Measurements from ENCODE around the gene NGLY1. TPM values are rescaled to one million over a fixed set of nuclear protein-coding genes. Genes with fewer than 3 reads are reported as not detected.

NGLY1 gene
- total RNA-seq, 6 donors from 2014 or later: 17.8 to 58.1 (median 32.5) TPM

DNA sequence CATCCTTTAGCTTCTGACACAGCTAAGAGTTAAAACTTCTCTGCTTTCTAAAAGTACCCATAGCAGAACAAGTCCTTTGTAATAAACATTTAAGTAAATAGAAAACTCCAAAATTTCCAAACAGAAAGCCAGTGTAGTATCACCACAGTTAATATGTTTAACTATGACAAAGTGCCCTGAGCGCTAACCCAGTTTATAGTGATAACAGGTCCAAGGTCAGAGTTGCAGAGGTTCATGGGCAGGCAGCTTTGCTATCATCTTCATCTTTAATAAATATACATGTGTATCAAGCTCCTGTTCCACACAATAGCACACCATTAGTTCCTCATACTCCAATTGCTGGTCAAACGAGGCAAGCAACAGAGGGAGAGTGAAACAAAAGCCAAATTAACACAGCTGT lies 106.1 kb downstream of the NGLY1 start:
- Histone ChIP-seq H3K27me3 (no peaks in the 10 kb centered on the region), H3K36me3 (no peaks in the 10 kb centered on the region), H3K9me3 (no peaks in the 10 kb centered on the region), H3K27ac (no peak overlapping the region), H3K4me1 (no peaks in the 10 kb centered on the region), H3K4me3 (no peak overlapping the region)
- ATAC-seq (ENCODE audit: low FRiP score in 2 of 2): no peak
- WGBS, 2 donors: 73 to 86% methylated on average over 2 of the region's 2 CpGs
- no peak for DNase-seq
- TF ChIP-seq POLR2AphosphoS5 (IDR thresholded peaks at IDR 0.05): no peak
- TF ChIP-seq POLR2A (IDR thresholded peaks at IDR 0.05): no peak
- no peak for TF ChIP-seq EP300 (IDR thresholded peaks at IDR 0.05)
- TF ChIP-seq, protein P1, sequence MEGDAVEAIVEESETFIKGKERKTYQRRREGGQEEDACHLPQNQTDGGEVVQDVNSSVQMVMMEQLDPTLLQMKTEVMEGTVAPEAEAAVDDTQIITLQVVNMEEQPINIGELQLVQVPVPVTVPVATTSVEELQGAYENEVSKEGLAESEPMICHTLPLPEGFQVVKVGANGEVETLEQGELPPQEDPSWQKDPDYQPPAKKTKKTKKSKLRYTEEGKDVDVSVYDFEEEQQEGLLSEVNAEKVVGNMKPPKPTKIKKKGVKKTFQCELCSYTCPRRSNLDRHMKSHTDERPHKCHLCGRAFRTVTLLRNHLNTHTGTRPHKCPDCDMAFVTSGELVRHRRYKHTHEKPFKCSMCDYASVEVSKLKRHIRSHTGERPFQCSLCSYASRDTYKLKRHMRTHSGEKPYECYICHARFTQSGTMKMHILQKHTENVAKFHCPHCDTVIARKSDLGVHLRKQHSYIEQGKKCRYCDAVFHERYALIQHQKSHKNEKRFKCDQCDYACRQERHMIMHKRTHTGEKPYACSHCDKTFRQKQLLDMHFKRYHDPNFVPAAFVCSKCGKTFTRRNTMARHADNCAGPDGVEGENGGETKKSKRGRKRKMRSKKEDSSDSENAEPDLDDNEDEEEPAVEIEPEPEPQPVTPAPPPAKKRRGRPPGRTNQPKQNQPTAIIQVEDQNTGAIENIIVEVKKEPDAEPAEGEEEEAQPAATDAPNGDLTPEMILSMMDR (IDR thresholded peaks at IDR 0.05): no peak

DNA sequence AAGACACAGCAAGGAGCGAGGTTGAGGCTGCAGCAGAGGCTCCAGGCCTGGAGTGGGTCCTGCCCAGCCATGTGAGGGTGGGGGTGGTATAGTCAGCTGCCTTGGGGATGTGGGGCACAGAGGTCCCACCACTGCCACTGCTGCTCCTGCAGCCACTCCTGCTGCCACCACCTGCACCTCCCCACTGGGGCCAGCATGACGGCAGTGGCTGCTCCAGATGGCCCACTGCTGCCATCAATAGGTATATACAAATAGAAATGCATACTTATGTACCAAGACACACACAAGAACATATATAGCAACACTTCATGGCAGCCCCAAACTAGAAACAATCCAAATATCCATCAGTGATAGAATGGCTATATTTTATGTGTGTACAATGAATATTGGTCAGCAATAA lies 108.6 kb downstream of the NGLY1 start:
- 100% methylated on average over 2 of the region's 2 CpGs for WGBS, 2 donors
- no peaks in the 10 kb centered on the region for H3K27me3 ChIP-seq
- ATAC-seq (ENCODE audit: low FRiP score in 2 of 2): no peak

DNA sequence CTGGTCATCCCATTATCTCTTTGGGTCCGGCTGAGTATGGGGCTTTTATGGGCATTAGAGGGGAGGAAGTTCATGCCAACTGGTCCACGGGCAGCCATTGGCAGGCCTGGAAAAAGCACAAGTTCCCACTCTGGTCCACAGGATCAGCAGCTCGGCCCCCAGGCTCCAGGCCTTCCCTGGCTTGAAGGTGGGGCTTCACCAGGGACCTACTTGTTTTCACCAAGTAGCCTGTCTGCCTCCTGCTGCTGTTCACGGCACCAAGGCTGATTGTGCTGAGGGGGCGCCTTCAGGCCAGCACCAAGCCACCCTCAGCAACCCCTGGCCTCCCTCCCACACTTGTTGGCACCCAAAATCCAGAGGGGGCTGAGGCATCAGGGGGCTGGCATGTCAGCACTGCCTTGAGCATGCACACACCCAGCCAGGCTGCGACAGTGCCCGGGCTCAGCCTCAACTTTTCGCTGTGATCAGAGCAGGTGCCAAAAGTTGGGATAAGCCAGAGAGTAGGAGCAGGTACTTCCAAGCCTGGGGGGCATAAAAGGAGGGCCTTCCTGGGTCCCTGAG lies 109.4 kb downstream of the NGLY1 start:
- H3K4me1 ChIP-seq: no peaks in the 10 kb centered on the region
- no peaks in the 10 kb centered on the region for H3K36me3 ChIP-seq
- ATAC-seq (ENCODE audit: low FRiP score in 2 of 2): no peak
- no peaks in the 10 kb centered on the region for H3K9me3 ChIP-seq
- TF ChIP-seq POLR2AphosphoS5 (IDR thresholded peaks at IDR 0.05) (no peak), EP300 (IDR thresholded peaks at IDR 0.05) (no peak), POLR2A (IDR thresholded peaks at IDR 0.05) (no peak)
- TF ChIP-seq, protein P1 (IDR thresholded peaks at IDR 0.05): no peak
- 96 to 100% methylated on average over 2 to 7 of the region's 8 CpGs for WGBS, 2 donors
- H3K27ac ChIP-seq: no peak overlapping the region
- no peaks in the 10 kb centered on the region for H3K27me3 ChIP-seq
- H3K4me3 ChIP-seq: no peak overlapping the region
- peak in 1 of 2 donors; percentile 46 for DNase-seq

More for the DNA sequence above, 108.6 kb downstream of the NGLY1 start:
- Histone ChIP-seq H3K4me3 (no peak overlapping the region), H3K36me3 (no peaks in the 10 kb centered on the region), H3K4me1 (no peaks in the 10 kb centered on the region), H3K27ac (no peak overlapping the region), H3K9me3 (no peaks in the 10 kb centered on the region)
- TF ChIP-seq, protein P1 (IDR thresholded peaks at IDR 0.05): no peak
- TF ChIP-seq POLR2A (IDR thresholded peaks at IDR 0.05) (no peak), EP300 (IDR thresholded peaks at IDR 0.05) (no peak), POLR2AphosphoS5 (IDR thresholded peaks at IDR 0.05) (no peak)
- DNase-seq: peak in 1 of 2 donors; percentile 42

Small RNAs within 50 kb of the gene (small RNA-seq; reads per million reads assigned to genes)
- gene CRIP1P2: 0 to 0.14 (median 0) reads per million in 4 donors

Other genes starting within 250 kb of the NGLY1 start
- 100 to 1,000 TPM in 2 of 6 donors, 10 to 100 TPM in 4; 67.7 to 168 (median 75.6) TPM for gene TOP2B, start 118.5 kb downstream of the NGLY1 start, total RNA-seq
- 1 to 10 TPM; 4.2 to 9.1 (median 7.8) TPM for gene OXSM, start 6.6 kb upstream of the NGLY1 start, total RNA-seq

Measured in upper lobe of left lung (tissue), 6 donors.